SK-N-SH treated with all-trans-retinoic acid at 6 μM for 48 hours (cell line): ENCODE results near the gene RAB3B.

ENCODE experiments used
- ARNTL ChIP-seq: fragments of 450-650 bp; formaldehyde crosslinking; IDR thresholded peaks from 2 replicates; pipeline ENCODE4 v1.5.0; 2020; ENCODE audit warnings: low read depth, mild to moderate bottlenecking, moderate library complexity, borderline replicate concordance
- BACH2 ChIP-seq: fragments of 250-450 bp; sonication (Bioruptor Pico); IDR thresholded peaks from 2 replicates; pipeline ENCODE4 v1.9.0; 2021; ENCODE audit warnings: mild to moderate bottlenecking, borderline replicate concordance
- CREB5 ChIP-seq: fragments of 250-450 bp; sonication (Bioruptor Pico); IDR thresholded peaks from 2 replicates; pipeline ENCODE4 v1.5.1; 2020; ENCODE audit warnings: low read depth, mild to moderate bottlenecking, moderate library complexity
- POU6F1 ChIP-seq: fragments of 250-450 bp; sonication (Bioruptor Pico); IDR thresholded peaks from 2 replicates; pipeline ENCODE4 v1.8.0; 2021; ENCODE audit warnings: low read depth, mild to moderate bottlenecking, moderate library complexity, borderline replicate concordance
- TOX ChIP-seq: fragments of 250-450 bp; sonication (Bioruptor Pico); IDR thresholded peaks from 2 replicates; pipeline ENCODE4 v1.8.0; 2021; ENCODE audit warnings: mild to moderate bottlenecking, moderate library complexity, borderline replicate concordance
- TSHZ2 ChIP-seq: fragments of 250-450 bp; sonication (Bioruptor Pico); IDR thresholded peaks from 2 replicates; pipeline ENCODE4 v1.5.0; 2020; ENCODE audit warnings: mild to moderate bottlenecking, moderate library complexity

GRCh38 chr1:52032124-52032784, 41.8 kb upstream of the RAB3B start:
- no peak for TF ChIP-seq CREB5
- TF ChIP-seq POU6F1 (CRISPR knock-in tag): no peak
- TF ChIP-seq BACH2 (CRISPR knock-in tag): no peak
- no peak for TF ChIP-seq TSHZ2
- TF ChIP-seq TOX: no peak
- TF ChIP-seq ARNTL: no peak
